ENCODE data around the gene PLK2. TPM values are rescaled to one million over a fixed set of nuclear protein-coding genes. Genes with fewer than 3 reads are reported as not detected.

The PLK2 gene
- total and polyA plus RNA-seq, 9 of the 15 experiments (the other 6 are each of a cell fraction or from before 2014, with no cell fraction given) = 0.58 TPM; not detected in 8

DNA sequence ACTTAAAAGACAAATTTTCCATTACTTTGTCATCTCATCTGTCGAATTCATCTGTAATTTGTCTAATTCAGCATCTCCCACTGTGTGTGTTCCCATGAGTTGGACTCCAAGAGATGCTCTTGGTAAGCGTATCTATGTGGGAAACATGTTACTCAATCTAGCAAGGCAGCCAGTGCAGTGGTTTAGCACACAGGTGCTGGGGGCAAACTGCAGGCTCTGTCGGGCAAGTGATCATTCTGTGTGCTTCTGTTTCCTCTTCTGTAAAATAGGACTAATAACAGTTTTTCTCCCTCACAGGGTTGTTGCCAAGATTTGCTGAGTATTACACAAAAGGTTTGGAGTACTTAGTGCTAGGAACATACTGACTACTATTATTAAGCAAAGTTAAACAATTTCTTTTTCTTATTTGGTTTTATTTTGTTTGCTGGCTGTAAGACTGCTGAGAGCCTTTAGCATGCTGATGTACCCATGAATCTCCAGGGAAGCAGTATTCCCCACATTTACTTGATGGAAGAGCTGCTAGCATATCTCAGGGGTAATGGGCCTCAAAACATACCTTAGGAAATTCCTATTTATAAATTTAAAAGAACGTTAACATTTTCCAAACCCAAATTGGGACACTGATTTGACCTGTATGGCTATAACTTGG is 30.6 kb upstream of the PLK2 start:
- Histone ChIP-seq H3K9me1 (ENCODE audit: control insufficient read depth, insufficient read depth, low read length) (no peaks in the 10 kb centered on the region), H3K79me2 (ENCODE audit: control insufficient read depth, insufficient read depth, low read length) (no peaks in the 10 kb centered on the region), H3K27me3 (ENCODE audit: control insufficient read depth in 2 of 2, insufficient read depth in 2 of 2, low read length in 2 of 2) (no peaks in the 10 kb centered on the region), H3K9me3 (replicated peaks; ENCODE audit: control insufficient read depth, insufficient read depth, low read depth, low read length) (no peaks in the 10 kb centered on the region), H4K20me1 (replicated peaks; ENCODE audit: control insufficient read depth, insufficient read depth, low read length) (no peaks in the 10 kb centered on the region), H3K9ac (ENCODE audit: insufficient read depth in 1 of 2, low read depth in 2 of 2, low read length in 2 of 2) (no peak overlapping the region), H3K4me1 (replicated peaks in 1 of 2; ENCODE audit: control insufficient read depth in 2 of 2, insufficient read depth in 2 of 2, low read length in 2 of 2) (no peaks in the 10 kb centered on the region), H3K4me3 (no peak overlapping the region), H3K4me2 (ENCODE audit: insufficient read depth, low read length) (no peak overlapping the region), H3K36me3 (ENCODE audit: control insufficient read depth, insufficient read depth, low read length) (no peaks in the 10 kb centered on the region), H2AFZ (ENCODE audit: low read depth, low read length) (no peak overlapping the region), H3K27ac (ENCODE audit: extremely low read depth, low read depth, low read length) (no peak overlapping the region)
- BruUV-seq (replicated peaks) = no TSS peak
- ATAC-seq (no peak), FAIRE-seq (no peak), DNase-seq (ENCODE audit: extremely low read depth in 1 of 4, low spot score in 3 of 4) (no peak)
- intact Hi-C loops (cut with micrococcal nuclease) = no loop called here
- in situ Hi-C loops (cut with MboI) = no loop called here
- TF ChIP-seq, protein P1, sequence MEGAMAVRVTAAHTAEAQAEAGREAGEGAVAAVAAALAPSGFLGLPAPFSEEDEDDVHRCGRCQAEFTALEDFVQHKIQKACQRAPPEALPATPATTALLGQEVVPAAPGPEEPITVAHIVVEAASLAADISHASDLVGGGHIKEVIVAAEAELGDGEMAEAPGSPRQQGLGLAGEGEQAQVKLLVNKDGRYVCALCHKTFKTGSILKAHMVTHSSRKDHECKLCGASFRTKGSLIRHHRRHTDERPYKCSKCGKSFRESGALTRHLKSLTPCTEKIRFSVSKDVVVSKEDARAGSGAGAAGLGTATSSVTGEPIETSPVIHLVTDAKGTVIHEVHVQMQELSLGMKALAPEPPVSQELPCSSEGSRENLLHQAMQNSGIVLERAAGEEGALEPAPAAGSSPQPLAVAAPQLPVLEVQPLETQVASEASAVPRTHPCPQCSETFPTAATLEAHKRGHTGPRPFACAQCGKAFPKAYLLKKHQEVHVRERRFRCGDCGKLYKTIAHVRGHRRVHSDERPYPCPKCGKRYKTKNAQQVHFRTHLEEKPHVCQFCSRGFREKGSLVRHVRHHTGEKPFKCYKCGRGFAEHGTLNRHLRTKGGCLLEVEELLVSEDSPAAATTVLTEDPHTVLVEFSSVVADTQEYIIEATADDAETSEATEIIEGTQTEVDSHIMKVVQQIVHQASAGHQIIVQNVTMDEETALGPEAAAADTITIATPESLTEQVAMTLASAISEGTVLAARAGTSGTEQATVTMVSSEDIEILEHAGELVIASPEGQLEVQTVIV (CRISPR knock-in tag; IDR thresholded peaks at IDR 0.05; ENCODE audit: borderline replicate concordance) = no peak
- TF ChIP-seq SRF (CRISPR knock-in tag; IDR thresholded peaks at IDR 0.05) (no peak), MCM7 (IDR thresholded peaks at IDR 0.05) (no peak), TCF7 (IDR thresholded peaks at IDR 0.05; ENCODE audit: borderline replicate concordance) (no peak), FOXK1 (CRISPR knock-in tag; IDR thresholded peaks at IDR 0.05; ENCODE audit: borderline replicate concordance) (no peak), MCM3 (IDR thresholded peaks at IDR 0.05) (no peak), RBM17 (IDR thresholded peaks at IDR 0.05; ENCODE audit: borderline replicate concordance, low read depth, low read length) (no peak)
- TF ChIP-seq, protein P2, sequence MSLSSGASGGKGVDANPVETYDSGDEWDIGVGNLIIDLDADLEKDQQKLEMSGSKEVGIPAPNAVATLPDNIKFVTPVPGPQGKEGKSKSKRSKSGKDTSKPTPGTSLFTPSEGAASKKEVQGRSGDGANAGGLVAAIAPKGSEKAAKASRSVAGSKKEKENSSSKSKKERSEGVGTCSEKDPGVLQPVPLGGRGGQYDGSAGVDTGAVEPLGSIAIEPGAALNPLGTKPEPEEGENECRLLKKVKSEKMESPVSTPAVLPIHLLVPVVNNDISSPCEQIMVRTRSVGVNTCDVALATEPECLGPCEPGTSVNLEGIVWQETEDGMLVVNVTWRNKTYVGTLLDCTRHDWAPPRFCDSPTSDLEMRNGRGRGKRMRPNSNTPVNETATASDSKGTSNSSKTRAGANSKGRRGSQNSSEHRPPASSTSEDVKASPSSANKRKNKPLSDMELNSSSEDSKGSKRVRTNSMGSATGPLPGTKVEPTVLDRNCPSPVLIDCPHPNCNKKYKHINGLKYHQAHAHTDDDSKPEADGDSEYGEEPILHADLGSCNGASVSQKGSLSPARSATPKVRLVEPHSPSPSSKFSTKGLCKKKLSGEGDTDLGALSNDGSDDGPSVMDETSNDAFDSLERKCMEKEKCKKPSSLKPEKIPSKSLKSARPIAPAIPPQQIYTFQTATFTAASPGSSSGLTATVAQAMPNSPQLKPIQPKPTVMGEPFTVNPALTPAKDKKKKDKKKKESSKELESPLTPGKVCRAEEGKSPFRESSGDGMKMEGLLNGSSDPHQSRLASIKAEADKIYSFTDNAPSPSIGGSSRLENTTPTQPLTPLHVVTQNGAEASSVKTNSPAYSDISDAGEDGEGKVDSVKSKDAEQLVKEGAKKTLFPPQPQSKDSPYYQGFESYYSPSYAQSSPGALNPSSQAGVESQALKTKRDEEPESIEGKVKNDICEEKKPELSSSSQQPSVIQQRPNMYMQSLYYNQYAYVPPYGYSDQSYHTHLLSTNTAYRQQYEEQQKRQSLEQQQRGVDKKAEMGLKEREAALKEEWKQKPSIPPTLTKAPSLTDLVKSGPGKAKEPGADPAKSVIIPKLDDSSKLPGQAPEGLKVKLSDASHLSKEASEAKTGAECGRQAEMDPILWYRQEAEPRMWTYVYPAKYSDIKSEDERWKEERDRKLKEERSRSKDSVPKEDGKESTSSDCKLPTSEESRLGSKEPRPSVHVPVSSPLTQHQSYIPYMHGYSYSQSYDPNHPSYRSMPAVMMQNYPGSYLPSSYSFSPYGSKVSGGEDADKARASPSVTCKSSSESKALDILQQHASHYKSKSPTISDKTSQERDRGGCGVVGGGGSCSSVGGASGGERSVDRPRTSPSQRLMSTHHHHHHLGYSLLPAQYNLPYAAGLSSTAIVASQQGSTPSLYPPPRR (CRISPR knock-in tag; IDR thresholded peaks at IDR 0.05; ENCODE audit: borderline replicate concordance) = no peak
- TF ChIP-seq, protein P3, sequence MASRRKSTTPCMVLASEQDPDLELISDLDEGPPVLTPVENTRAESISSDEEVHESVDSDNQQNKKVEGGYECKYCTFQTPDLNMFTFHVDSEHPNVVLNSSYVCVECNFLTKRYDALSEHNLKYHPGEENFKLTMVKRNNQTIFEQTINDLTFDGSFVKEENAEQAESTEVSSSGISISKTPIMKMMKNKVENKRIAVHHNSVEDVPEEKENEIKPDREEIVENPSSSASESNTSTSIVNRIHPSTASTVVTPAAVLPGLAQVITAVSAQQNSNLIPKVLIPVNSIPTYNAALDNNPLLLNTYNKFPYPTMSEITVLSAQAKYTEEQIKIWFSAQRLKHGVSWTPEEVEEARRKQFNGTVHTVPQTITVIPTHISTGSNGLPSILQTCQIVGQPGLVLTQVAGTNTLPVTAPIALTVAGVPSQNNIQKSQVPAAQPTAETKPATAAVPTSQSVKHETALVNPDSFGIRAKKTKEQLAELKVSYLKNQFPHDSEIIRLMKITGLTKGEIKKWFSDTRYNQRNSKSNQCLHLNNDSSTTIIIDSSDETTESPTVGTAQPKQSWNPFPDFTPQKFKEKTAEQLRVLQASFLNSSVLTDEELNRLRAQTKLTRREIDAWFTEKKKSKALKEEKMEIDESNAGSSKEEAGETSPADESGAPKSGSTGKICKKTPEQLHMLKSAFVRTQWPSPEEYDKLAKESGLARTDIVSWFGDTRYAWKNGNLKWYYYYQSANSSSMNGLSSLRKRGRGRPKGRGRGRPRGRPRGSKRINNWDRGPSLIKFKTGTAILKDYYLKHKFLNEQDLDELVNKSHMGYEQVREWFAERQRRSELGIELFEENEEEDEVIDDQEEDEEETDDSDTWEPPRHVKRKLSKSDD (conservative IDR thresholded peaks at IDR 0.05; ENCODE audit: low read length) = no peak
- WGBS (ENCODE audit: insufficient coverage, low coverage, missing lambda C conversion rate) = 0% methylated on average over 4 of the region's 4 CpGs
- ChIA-PET POLR2A (no interaction called here), CTCF (ENCODE audit: low intra/inter-chr PET ratio) (no interaction called here)
